PC-3 (cell line): ENCODE results near the gene GPR78.

ENCODE experiments used
- CTCF ChIP-seq: fragments of 300-600 bp; sonication (generic); conservative IDR thresholded peaks from 2 replicates; pipeline ENCODE4 v1.5.1; 2017; ENCODE audit warnings: antibody characterized with exemption, low read depth, mild to moderate bottlenecking, low read length
- EZH2 ChIP-seq: fragments of 300-600 bp; sonication (generic); IDR thresholded peaks from one replicate; pipeline ENCODE4 v1.6.1; 2017; ENCODE audit warnings: antibody characterized with exemption, mild to moderate bottlenecking, low read length; ENCODE audit not compliant: unreplicated experiment
- EZH2phosphoT487 ChIP-seq: fragments of 300-600 bp; sonication (generic); IDR thresholded peaks from 2 replicates; pipeline ENCODE4 v1.6.1; 2018; ENCODE audit warnings: mild to moderate bottlenecking, antibody characterized with exemption, low read length, borderline replicate concordance

- TF ChIP-seq CTCF (peak; percentile 73), EZH2 (no peak), EZH2phosphoT487 (no peak)
Measured at GRCh38 chr4:8547108-8547911, 32.9 kb upstream of the GPR78 start.
